SK-N-SH treated with all-trans-retinoic acid at 6 μM for 48 hours (cell line): Measurements from ENCODE around the gene PANX1.

Experiments
- ARNTL ChIP-seq: fragments of 450-650 bp; formaldehyde crosslinking; IDR thresholded peaks from 2 replicates; pipeline ENCODE4 v1.5.0; 2020; ENCODE audit warnings: low read depth, mild to moderate bottlenecking, moderate library complexity, borderline replicate concordance
- ISL1 ChIP-seq: fragments of 250-450 bp; sonication (Bioruptor Pico); IDR thresholded peaks from 2 replicates; pipeline ENCODE4 v2.1.2; 2022; ENCODE audit warnings: mild to moderate bottlenecking, moderate library complexity
- POU6F1 ChIP-seq: fragments of 250-450 bp; sonication (Bioruptor Pico); IDR thresholded peaks from 2 replicates; pipeline ENCODE4 v1.8.0; 2021; ENCODE audit warnings: low read depth, mild to moderate bottlenecking, moderate library complexity, borderline replicate concordance
- PPARA ChIP-seq: fragments of 250-450 bp; sonication (Bioruptor Pico); IDR thresholded peaks from 2 replicates; pipeline ENCODE4 v1.5.0; 2020; ENCODE audit warnings: mild to moderate bottlenecking, borderline replicate concordance
- RARB ChIP-seq: fragments of 250-450 bp; sonication (Bioruptor Pico); IDR thresholded peaks from 2 replicates; pipeline ENCODE4 v1.8.0; 2021; ENCODE audit warnings: mild to moderate bottlenecking, moderate library complexity
- TOX ChIP-seq: fragments of 250-450 bp; sonication (Bioruptor Pico); IDR thresholded peaks from 2 replicates; pipeline ENCODE4 v1.8.0; 2021; ENCODE audit warnings: mild to moderate bottlenecking, moderate library complexity, borderline replicate concordance
- ZC3H10 ChIP-seq: fragments of 250-450 bp; sonication (Bioruptor Pico); IDR thresholded peaks from 2 replicates; pipeline ENCODE4 v1.5.1; 2021; ENCODE audit warnings: mild to moderate bottlenecking, moderate library complexity
- ZFP3 ChIP-seq: fragments of 250-450 bp; sonication (Bioruptor Pico); IDR thresholded peaks from 2 replicates; pipeline ENCODE4 v1.5.0; 2020; ENCODE audit warnings: mild to moderate bottlenecking, moderate library complexity
- ZNF565 ChIP-seq: fragments of 450-650 bp; formaldehyde crosslinking; conservative IDR thresholded peaks from 2 replicates; pipeline ENCODE4 v1.5.0; 2020; ENCODE audit warnings: low read depth, mild to moderate bottlenecking, moderate library complexity
- ZNF70 ChIP-seq: fragments of 450-650 bp; formaldehyde crosslinking; IDR thresholded peaks from 2 replicates; pipeline ENCODE4 v1.5.0; 2020; ENCODE audit warnings: mild to moderate bottlenecking, moderate library complexity
- ZNF8 ChIP-seq: fragments of 450-650 bp; formaldehyde crosslinking; IDR thresholded peaks from 2 replicates; pipeline ENCODE4 v1.5.0; 2020; ENCODE audit warnings: mild to moderate bottlenecking, moderate library complexity
- TF ChIP-seq, protein P1 (sequence below): fragments of 250-450 bp; sonication (Bioruptor Pico); IDR thresholded peaks from 2 replicates; pipeline ENCODE4 v1.8.0; 2020; ENCODE audit warnings: mild to moderate bottlenecking, moderate library complexity, borderline replicate concordance

- no peak for TF ChIP-seq RARB (CRISPR knock-in tag)
- TF ChIP-seq ISL1 (CRISPR knock-in tag): no peak
- TF ChIP-seq ZC3H10 (CRISPR knock-in tag): no peak
- TF ChIP-seq ZFP3 (CRISPR knock-in tag): no peak
- TF ChIP-seq TOX (CRISPR knock-in tag): no peak
- TF ChIP-seq ARNTL (CRISPR knock-in tag): no peak
- no peak for TF ChIP-seq ZNF565
- no peak for TF ChIP-seq ZNF70 (CRISPR knock-in tag)
- no peak for TF ChIP-seq POU6F1
- TF ChIP-seq, protein P1, sequence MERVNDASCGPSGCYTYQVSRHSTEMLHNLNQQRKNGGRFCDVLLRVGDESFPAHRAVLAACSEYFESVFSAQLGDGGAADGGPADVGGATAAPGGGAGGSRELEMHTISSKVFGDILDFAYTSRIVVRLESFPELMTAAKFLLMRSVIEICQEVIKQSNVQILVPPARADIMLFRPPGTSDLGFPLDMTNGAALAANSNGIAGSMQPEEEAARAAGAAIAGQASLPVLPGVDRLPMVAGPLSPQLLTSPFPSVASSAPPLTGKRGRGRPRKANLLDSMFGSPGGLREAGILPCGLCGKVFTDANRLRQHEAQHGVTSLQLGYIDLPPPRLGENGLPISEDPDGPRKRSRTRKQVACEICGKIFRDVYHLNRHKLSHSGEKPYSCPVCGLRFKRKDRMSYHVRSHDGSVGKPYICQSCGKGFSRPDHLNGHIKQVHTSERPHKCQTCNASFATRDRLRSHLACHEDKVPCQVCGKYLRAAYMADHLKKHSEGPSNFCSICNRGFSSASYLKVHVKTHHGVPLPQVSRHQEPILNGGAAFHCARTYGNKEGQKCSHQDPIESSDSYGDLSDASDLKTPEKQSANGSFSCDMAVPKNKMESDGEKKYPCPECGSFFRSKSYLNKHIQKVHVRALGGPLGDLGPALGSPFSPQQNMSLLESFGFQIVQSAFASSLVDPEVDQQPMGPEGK (CRISPR knock-in tag): no peak
- TF ChIP-seq ZNF8 (CRISPR knock-in tag): no peak
- no peak for TF ChIP-seq PPARA (CRISPR knock-in tag)
These were observed 10.8 kb downstream of the PANX1 start for GRCh38 chr11:94139416-94139815.
